Globus pallidus (tissue), 1 donor: ENCODE results near the gene SPTLC2.
"Not testable (repeated sequence)": the region's sequence is repeated elsewhere in the genome, so short reads cannot be mapped to it uniquely, and the experiment has no call there.

ENCODE experiments used
- DNase-seq: peaks from one replicate; pipeline ENCODE4 v3.0.0-alpha.2; 2015; ENCODE audit warnings: low spot score

Gene SPTLC2, protein sequence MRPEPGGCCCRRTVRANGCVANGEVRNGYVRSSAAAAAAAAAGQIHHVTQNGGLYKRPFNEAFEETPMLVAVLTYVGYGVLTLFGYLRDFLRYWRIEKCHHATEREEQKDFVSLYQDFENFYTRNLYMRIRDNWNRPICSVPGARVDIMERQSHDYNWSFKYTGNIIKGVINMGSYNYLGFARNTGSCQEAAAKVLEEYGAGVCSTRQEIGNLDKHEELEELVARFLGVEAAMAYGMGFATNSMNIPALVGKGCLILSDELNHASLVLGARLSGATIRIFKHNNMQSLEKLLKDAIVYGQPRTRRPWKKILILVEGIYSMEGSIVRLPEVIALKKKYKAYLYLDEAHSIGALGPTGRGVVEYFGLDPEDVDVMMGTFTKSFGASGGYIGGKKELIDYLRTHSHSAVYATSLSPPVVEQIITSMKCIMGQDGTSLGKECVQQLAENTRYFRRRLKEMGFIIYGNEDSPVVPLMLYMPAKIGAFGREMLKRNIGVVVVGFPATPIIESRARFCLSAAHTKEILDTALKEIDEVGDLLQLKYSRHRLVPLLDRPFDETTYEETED

DNA sequence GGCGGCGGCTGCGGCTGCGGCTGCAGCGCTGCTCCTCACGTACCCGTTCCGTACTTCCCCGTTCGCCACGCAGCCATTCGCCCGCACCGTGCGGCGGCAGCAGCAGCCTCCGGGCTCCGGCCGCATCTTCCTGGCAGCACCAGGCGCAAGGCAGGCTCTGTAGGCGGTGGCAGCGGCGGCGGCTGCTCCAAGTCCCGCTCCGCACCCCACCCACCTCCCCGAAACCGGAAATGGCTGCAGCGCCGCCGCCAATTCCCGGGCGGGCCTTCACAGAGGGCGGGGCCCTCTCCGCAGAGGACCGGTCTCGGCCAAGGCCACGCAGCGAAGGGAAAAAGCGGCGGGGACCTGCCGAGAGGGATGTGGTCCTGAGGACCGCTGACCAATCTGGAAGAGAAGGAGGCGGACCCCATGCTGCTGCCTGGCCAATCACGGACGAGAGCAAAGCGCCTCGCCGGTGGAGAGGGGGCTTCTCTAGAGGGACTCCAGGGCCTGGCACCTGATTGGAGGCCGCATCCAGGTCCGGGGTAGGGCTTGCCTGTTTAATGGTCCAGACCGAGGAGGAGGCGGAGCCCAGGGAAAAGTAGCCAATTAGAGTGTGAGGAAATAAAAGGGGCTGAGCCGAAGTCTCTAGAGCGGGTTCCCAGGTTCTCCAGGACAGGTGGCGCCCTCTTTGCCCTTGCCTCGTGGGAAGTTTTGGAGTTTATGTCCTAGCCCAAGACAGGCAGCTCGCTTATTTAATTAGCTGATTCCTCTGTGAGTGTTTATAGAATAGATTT is at the start of gene SPTLC2:
Gene SPTLC2, minus strand, starts transcription at position 184 of the 776 bp plus-strand sequence. Its CDS starts 58 bp downstream, at position 126.
- peak; percentile 100 for DNase-seq

DNA sequence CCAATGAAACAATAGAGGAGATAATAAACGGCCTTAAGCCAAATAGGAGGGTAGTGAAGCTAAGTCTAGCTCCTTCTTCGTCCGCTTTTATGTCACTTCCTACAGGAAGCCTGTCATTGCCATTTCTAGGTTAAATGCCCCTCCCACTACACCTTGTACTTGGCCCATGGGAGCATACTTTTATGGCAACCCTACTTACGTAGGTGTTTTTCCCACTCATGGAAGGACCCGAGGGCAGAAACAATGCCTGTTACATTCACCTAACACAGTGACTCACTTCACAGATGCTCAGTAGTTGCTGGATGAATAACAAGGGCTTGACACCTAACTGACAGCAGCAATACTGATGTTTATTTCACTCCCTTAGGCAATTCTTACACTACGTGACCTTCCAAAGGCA is 46.9 kb upstream of the SPTLC2 start:
- DNase-seq = no peak

DNA sequence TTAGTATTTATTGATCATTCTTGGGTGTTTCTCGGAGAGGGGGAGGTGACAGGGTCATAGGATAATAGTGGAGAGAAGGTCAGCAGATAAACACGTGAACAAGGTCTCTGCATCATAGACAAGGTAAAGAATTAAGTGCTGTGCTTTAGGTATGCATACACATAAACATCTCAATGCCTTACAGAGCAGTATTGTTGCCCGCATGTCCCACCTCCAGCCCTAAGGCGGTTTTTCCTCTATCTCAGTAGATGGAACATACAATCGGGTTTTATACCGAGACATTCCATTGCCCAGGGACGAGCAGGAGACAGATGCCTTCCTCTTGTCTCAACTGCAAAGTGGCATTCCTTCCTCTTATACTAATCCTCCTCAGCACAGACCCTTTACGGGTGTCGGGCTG is 45.1 kb upstream of the SPTLC2 start:
- not testable (repeated sequence) for DNase-seq

DNA sequence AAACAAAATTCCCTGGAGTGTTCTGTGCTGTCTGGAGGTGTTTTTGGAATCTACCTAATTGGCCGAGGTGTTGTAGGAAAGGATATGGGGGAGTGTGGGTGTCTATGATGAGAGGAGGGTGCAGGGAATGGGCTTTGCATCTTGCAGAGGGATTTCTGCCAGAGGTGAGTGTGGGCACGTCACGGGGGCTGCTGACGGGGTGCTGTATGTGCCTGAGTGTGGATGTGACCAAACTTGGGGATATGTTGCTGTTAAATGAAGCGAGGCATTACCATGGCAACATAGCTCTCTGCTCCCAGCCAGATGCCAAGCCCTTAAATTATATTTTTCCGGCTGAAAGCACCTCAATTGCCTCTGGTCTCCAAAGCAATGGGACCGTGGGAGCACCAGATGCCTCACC is 44.3 kb upstream of the SPTLC2 start:
- DNase-seq = no peak

DNA sequence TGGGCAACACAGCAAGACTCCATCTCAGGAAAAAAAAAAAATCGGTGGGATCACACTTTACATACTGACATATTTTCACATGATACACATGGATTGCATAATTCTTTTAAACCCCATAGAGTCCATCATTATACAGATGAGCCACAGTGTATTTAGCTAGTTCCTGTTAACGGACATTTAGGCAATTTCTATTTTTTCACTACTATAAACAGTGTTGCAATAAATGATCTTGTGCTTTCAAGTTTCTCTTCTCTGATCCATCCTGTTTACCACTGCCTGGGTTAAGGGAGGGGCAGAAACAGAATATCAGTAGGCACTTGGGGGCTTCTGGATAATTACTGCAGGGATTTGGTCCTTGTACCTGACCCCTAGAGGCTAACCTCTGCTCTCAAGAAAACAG is 43.4 kb upstream of the SPTLC2 start:
- no peak for DNase-seq

DNA sequence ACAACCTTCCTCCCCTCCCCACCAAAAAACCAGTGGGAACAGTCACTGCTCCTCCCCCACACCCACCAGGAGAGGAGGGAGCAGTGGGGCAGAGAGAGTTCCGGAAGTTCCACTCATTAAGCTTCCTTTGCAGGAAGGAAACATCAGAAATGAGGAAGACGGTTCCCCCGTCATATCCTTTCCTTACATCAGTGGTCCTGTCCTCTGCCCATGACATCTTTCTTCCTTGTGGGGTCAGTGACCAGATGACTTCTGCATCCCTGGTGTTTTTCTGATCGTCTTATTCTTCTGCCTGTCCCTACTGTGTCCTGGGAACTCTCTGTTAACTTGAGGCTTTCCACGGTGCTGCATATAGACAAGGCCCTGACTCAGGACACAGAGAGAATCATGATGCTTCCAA is 40.8 kb upstream of the SPTLC2 start:
- DNase-seq = no peak

DNA sequence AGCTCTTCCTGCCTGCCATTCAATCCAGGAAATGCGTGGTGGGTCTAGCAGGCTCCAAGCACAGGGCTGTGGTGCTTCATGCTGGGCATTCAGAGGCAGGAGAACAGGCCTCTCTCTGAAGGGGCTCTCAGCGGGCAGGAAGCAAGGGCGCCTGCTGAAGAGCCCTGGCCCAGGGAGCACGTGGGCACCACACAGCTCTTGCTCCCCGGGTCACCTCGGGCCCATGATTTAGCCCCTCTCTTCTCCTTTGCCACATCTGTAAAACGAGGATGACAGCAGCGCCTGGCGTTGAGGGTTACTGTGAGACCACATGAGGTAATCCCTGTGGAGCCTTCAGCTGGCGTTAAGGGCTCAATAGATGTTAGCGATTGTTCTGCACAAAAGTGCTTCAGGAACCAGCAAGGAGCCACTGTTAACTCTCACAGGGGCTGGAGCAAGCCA is 37.6 kb upstream of the SPTLC2 start:
- no peak for DNase-seq

DNA sequence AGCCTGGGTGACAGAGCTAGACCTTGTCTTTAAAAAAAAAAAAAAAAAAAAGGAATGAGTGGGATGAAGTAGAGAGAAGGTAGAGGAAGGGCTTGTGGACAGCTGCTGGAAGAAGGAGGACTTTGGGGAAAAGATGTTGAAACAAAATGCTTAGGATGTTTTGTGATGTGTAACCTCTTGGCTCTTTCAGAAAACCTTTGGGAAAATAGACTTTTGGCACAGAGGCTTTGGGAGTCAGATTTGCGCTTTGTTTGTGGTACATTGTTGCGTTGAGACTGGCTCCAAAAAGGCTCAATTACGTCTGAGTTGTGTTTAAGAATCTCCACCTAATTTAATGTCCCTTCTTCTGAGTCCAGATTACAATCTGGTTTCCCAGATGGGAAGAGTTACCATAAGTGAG is 32.9 kb upstream of the SPTLC2 start:
- no peak for DNase-seq

DNA sequence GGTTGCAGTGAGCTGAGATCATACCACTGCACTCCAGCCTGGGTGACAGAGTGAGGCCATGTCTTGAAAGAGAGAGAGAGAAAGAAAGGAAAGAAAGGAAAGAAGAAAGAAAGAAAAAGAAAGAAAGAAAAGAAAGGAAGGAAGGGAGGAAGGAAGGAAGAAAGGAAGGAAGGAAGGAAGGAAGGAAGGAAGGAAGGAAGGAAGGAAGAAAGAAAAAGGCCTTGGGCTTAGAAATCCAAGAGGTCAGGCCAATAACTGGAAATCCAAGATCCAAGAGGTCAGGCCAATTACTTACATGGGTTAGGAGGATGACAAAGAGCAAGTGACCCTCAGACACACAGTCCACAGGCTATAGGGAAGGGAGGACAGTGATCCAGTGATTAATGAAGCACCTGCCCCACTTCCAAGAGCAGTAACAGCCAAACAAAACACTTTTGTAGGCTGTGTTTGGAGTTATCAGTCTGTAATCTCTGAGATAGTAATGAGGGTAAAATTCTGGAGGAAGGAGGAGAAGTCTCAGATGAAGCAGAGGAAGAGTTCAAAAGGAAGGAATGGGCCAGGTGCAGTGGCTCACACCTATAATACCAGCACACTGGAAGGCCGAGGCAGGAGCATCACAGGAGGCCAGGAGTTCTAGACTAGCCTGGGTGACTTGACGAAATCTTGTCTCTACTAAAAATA is 32.2 kb upstream of the SPTLC2 start:
- DNase-seq = no peak

DNA sequence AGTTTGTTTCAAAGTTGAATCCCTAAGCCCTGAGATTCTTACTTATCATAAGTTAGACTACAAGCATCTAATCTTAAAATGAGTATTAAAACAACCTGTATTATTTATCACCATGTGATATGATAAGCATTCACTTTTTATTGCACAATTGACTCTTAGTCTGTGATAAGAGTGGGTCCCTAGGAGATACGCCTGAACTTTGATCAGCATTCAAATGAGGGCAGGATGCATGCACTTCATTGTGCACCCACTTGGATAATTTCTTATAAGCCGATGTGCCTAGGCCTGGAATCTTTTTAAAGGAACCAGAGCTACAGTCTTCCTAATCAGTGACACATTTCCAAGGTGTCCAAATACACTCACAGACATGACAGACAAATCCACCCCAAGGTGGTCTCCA is 31.4 kb upstream of the SPTLC2 start:
- DNase-seq = no peak

DNA sequence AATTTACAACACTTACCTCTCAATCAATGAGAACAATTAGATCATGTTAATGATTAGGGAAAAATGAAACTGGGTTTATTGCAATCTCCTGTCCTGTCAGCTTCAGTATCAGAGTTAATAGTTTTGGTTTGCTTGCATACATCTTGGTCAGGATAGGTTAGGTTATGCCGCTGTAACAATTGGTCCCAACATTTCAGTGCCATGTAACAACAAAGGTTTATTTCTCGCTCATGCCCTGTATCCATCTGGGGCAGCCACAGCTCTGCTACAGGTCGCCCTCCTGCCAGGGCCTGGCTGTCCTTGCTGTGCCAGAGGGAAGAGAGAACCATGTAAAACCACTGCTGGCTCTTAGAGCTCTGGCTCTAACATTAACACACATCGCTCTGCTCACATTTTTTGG is 30.5 kb upstream of the SPTLC2 start:
- DNase-seq = no peak

DNA sequence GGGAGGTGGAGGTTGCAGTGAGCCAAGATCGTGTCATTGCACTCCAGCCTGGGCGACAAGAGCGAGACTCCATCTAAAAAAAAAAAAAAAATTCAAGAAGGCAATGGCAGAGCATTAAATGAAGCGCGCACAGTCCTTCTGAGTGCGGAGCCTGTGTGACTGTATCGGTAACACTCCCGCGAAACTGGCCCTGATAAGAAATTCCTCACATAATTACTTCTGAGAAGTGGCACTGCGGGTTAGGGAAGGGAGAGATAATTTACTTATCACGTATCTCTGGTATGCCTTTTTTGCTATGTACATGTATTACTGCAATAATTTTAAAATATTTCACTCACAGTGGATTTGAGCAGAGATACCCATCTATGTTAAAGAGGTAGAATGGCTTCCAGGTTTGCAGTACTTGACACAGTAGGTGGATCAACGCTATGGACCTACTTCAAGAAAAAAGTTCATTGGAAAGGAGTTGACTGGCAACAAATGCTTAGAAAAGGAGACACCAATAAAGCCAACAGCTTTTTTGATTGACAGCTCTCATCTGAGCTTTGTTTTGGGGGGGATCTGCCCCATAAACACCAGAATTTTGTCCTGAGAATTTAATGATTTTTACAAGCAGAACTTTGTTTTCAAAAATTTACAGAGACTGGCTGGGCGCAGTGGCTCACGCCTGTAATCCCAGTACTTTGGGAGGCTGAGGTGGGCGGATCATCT is 29.2 kb upstream of the SPTLC2 start:
- DNase-seq = no peak

DNA sequence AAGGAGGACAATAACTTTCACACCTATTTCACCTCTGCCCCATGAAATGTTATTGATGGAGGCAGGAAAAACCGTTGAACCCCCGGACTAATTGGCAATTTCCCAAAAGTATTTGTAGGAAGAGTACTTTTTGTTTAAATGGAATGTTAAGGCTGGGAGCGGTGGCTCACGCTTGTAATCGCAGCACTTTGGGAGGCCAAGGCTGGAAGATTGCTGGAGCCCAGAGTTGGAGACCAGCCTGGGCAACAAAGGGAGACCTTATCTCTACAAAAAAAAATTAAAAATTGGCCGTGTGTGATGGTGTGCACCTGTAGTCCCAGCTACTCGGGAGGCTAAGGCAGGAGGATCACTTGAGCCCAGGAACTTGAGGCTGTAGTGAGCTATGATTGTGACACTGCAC is 26.0 kb upstream of the SPTLC2 start:
- no peak for DNase-seq

DNA sequence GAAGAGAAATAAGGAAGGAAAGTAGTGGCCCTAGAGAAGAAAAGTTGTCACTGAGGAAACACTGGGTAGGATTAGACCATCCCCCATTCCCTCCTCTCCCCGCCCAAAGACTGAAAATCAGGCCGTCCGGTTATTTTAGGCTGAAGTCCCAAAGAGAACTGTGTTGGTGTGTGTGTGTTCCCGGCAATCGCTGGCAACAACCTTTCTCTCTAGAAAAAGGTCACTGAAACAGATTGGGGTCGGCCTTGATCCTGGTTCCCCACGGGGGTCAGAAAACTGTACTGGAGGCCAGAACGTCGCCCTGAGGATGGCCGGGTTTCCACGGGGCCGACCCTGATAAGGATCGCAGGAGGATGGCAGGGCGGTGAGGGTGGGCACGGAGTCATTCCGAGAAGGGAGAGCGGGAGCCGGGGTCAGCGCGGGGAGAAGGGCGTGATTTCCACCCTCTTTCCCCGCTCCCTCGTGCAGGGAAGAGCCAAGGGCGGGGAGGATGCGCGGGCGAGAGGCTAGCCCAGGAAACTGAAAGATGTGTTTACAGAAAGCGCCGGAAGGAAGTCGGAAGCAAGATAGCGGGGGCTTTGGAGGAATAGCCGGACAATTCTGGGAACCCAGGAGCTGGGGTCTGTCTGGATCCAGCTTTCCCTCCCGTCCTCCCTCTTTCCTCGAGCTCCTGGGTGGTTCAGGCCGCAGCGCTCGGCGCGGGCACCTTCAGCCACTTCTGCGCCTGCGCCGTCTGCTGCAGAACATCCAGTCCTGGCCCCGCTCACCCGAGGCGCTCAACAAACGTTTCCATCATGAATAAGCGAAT is 25.3 kb upstream of the SPTLC2 start:
- peak; percentile 63 for DNase-seq

DNA sequence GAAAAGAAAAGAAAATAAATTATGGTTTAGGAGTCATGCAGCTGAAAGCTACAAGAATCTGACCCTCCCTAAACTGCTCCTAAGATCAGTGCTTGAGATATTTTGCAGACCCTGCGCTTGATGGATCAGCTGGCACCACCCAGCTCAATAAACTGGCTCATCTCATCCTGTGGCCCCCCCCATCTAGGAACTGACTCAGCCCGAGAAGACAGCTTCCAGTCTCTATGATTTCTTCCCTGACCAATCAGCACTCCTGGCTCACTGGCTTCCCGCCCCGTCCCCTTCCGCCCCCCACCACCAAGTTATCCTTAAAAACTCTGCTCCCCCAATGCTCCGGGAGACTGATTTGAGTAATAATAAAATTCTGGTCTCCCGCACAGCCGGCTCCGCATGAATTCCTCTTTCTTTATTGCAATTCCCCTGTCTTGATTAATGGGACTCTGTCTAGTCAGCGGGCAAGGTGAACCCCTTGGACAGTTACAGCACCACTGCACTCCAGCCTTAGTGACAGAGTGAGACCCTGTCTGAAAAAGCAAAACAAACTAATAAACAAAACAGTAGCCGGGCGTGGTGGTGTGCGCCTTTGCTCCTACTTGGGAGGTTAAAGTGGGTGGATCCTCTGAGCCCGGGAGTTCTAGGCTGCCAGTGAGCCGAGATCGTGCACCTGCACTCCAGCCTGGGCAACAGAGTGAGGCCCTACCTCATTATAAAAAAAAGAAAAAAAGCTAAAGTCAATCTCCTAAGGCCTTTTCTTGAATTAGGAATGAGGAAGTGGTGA is 24.5 kb upstream of the SPTLC2 start:
- no peak for DNase-seq

DNA sequence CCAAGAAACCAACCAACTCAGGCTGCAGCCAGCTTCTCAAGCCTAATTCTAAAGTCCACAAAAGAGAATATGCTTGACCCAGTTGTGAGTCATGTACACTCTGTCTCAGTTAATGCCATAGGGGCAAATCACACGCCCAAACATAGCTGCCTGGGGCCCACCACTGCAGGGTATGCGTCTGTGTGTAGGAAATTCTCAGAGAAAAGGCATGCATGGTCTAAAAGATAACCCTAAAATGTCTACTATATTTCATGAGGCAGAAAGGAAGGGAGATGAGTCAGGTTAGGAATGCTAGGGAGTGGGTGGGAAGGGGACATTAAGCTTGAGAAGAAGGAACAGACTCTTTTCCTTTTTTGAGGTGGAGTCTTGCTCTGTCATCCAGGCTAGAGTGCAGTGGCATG is 22.3 kb upstream of the SPTLC2 start:
- DNase-seq = no peak

DNA sequence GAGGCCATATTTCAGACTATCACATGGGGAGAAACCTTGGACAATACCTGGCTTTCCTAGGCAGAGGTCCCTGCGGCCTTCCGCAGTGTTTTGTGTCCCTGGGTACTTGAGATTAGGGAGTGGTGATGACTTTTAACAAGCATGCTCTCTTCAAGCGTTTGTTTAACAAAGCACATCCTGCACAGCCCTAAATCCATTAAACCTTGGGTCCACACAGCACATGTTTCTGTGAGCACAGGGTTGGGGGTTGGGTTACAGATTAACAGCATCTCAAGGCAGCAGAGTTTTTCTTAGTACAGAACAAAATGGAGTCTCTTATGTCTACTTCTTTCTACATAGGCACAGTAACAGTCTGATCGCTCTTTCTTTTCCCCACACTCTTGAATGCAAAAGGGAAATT is 19.4 kb upstream of the SPTLC2 start:
- DNase-seq = not testable (repeated sequence)

DNA sequence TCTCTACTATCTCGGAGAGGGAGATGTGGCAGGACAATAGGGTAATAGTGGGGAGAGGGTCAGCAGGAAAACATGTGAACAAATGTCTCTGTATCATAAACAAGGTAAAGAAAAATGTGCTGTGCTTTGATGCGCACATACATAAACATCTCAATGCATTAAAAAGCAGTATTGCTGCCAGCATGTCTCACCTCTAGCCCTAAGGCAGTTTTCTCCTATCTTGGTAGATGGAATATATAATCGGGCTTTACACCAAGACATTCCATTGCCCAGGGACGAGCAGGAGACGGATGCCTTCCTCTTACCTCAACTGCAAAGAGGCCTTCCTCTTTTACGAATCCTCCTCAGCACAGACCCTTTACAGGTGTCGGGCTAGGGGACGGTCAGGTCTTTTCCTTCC is 19.0 kb upstream of the SPTLC2 start:
- DNase-seq = not testable (repeated sequence)

DNA sequence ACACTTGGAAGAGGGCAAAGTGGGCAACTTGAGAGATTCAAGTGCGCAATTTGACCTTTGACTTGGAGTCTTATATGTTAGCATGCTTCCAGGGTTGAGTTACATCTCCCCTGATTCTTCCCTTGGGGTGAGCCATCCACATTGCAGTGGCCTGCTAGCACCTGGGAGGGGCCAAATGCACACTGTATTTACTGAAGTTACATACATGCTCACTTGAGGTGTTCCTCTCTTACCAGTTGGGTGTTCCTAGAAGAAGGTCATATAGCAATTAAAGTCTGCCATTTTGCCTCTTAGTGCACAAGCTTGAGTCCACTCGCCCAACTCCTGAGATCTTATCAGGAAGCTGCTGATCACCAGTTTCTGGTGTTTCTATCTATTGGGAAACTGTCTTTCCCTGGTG is 13.7 kb upstream of the SPTLC2 start:
- DNase-seq = no peak

DNA sequence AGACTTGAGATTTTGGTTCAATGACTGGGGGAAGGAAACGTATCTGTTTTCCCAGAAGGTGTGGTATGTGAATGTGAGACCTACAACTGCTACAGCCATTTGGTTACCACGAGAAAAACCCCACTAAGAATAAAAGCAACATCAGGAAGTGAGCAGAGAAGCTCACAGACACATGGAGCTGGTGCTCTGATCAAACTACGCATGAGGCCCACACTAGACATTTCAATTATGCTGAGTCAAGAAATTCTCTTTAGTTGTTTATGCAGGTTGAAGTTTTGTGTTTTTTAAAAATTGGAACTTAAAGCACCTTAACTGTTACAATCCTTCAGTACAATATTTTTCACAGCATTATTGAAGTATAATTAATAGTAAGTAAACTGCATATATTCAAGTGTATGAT is 8.9 kb upstream of the SPTLC2 start:
- no peak for DNase-seq
